Right lobe of liver (tissue), 6 donors: ENCODE results near the gene RBM10. TPM values are rescaled to one million over a fixed set of nuclear protein-coding genes. Genes with fewer than 3 reads are reported as not detected.

ENCODE experiments used
- ATAC-seq, 4 donors: fragments of 200-7000 bp; cut with Tn5 transposase; one replicate each; pipeline ENCODE4 v1.9.1; 2020; ENCODE audit warnings: mild to moderate bottlenecking in 4 of 4, moderate library complexity in 4 of 4
- DNase-seq, 3 donors: peaks; one replicate each; pipeline ENCODE4 v3.0.0-alpha.2; 2020
- H3K27ac ChIP-seq, 3 donors: fragments of 200-600 bp; one replicate each; pipeline ENCODE4 v1.8.0; 2022
- H3K27me3 ChIP-seq, 2 donors: fragments of 200-600 bp; one replicate each; pipeline ENCODE4 v1.8.0; 2022
- H3K36me3 ChIP-seq, 4 donors: fragments of 200-600 bp; sonication (generic) in 1 of 4; one replicate each; pipeline versions ENCODE4 v1.5.1 to v1.8.0; 2017 to 2022; ENCODE audit warnings: control low read depth in 1 of 4
- H3K4me1 ChIP-seq, 4 donors: fragments of 200-600 bp; sonication (generic) in 1 of 4; one replicate each; pipeline versions ENCODE4 v1.5.1 to v1.8.0; 2017 to 2022; ENCODE audit warnings: control low read depth in 1 of 4
- H3K4me3 ChIP-seq, 3 donors: fragments of 200-600 bp; one replicate each; pipeline ENCODE4 v1.8.0; 2022
- H3K9me3 ChIP-seq, 4 donors: fragments of 200-600 bp; sonication (generic) in 1 of 4; one replicate each; pipeline versions ENCODE4 v1.5.1 to v1.8.0; 2017 to 2022; ENCODE audit warnings: control low read depth in 1 of 4
- CTCF ChIP-seq, 4 donors: fragments of 200-600 bp in 3 of 4; fragments of 450-650 bp in 1 of 4; IDR thresholded peaks; one replicate each; pipeline versions ENCODE4 v1.5.1 to v1.8.0; 2016 to 2022; ENCODE audit warnings: antibody characterized with exemption in 4 of 4, mild to moderate bottlenecking in 2 of 4
- POLR2A ChIP-seq: fragments of 450-650 bp; IDR thresholded peaks from one replicate; pipeline ENCODE4 v1.6.1; 2017; ENCODE audit warnings: antibody characterized with exemption, mild to moderate bottlenecking
- WGBS: methylation state at CpG from one replicate; pipeline ENCODE4 v1.1.6; 2018; ENCODE audit warnings: low coverage, low lambda C conversion rate; ENCODE audit not compliant: insufficient coverage; ENCODE audit errors: missing lambda C conversion rate; 5-methylcytosine and 5-hydroxymethylcytosine counted together
- intact Hi-C, 2 donors: fragments of 100-400 bp; cut with DNase I; formaldehyde crosslinking; loops; one replicate each; pipeline versions ENCODE4 v1.11.2 to v1.14.1; 2022
- total RNA-seq, 6 experiments: library from RNA; depleted of rRNA in 2 of 6; stranded (reverse); fragments of >200 nt in 2 of 6; fragmentation: NEBNext Ultra II Directional in 3 of 6; extraction: Animal tissue kit (Norgen Biotek cat#: 25700) in 3 of 6; gene quantifications; one replicate each; pipeline versions ENCODE4 v1.1.0 to v1.2.4, GENCODE V29; 2016 to 2023
- donor health status: DM: no; HTN: yes; CAD: no.
- donor health status: DM: no; HTN: no; CAD: no.
- donor health status: DM: no; HTN: no; CAD: no.
- donor health status: DM: no; HTN: yes; CAD: no.
- donor health status: DM: no; HTN: yes; CAD: no.

RBM10 gene
- total RNA-seq, 6 experiments from 2014 or later = 12.5 to 20.8 (median 15.2) TPM

GRCh38 chrX:47176101-47176740 is 31.2 kb downstream of the RBM10 start:
- peak in 1 of 3 donors; percentile 25 for DNase-seq
- peaks cover 0 to 43% (median 3%) of the 10 kb centered on the region in 4 donors for H3K36me3 ChIP-seq
- TF ChIP-seq CTCF (IDR thresholded peaks at IDR 0.05) = no peak
- TF ChIP-seq POLR2A = no peak
- ATAC-seq = no peak
- H3K4me1 ChIP-seq = no peaks in the 10 kb centered on the region
- 86% methylated on average over 9 of the region's 23 CpGs for WGBS
- no peaks in the 10 kb centered on the region for H3K9me3 ChIP-seq
- intact Hi-C loops = no loop called here
- H3K27me3 ChIP-seq = no peaks in the 10 kb centered on the region
- no peak overlapping the region for H3K4me3 ChIP-seq
- H3K27ac ChIP-seq = no peak overlapping the region

GRCh38 chrX:47177079-47177478 is 32.1 kb downstream of the RBM10 start:
- ATAC-seq (no peak), DNase-seq (peak in 1 of 3 donors; percentile 12)
- Histone ChIP-seq H3K9me3 (no peaks in the 10 kb centered on the region), H3K4me3 (no peak overlapping the region), H3K36me3 (peaks cover 0 to 50% (median 4%) of the 10 kb centered on the region in 4 donors), H3K27me3 (no peaks in the 10 kb centered on the region), H3K27ac (no peak overlapping the region), H3K4me1 (no peaks in the 10 kb centered on the region)
- intact Hi-C loops = no loop called here
- TF ChIP-seq POLR2A (no peak), CTCF (IDR thresholded peaks at IDR 0.05) (no peak)
- WGBS = 32% methylated on average over 2 of the region's 2 CpGs

DNA sequence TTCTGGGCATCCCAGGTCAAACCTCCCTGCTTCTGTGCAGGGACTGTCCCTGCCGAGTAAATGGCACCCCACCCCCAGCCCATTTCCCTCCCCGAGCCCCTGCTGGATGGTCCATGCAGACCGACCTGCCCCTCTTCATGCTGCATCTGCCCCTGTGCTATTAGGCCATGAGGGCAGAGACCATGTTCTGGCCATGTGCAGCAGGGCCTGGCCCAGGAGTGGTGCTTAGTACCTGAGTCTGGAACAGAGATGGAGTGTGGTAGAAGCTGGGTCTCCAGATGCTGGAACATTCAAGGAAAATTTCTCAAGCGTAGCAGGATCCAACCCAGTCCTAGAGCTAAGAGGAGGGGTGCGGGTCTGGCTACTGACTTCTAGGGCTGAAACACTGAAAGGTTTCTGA is 33.3 kb downstream of the RBM10 start:
- no peak for TF ChIP-seq CTCF (IDR thresholded peaks at IDR 0.05)
- TF ChIP-seq POLR2A = no peak
- ATAC-seq (no peak), DNase-seq (peak in 1 of 3 donors; percentile 28)
- Histone ChIP-seq H3K4me3 (no peak overlapping the region), H3K27ac (no peak overlapping the region), H3K9me3 (no peaks in the 10 kb centered on the region), H3K4me1 (no peaks in the 10 kb centered on the region), H3K36me3 (peaks cover 0 to 52% (median 4%) of the 10 kb centered on the region in 4 donors), H3K27me3 (no peaks in the 10 kb centered on the region)
- intact Hi-C loops = no loop called here
- WGBS = 64% methylated on average over 5 of the region's 5 CpGs

- no peak overlapping the region for H3K4me3 ChIP-seq
- no peak overlapping the region for H3K27ac ChIP-seq
- H3K27me3 ChIP-seq = no peaks in the 10 kb centered on the region
- DNase-seq (peak in 1 of 3 donors; percentile 50), ATAC-seq (peak in 2 of 4 donors; percentile 22 to 32)
- no peaks in the 10 kb centered on the region for H3K9me3 ChIP-seq
- intact Hi-C loops = no loop called here
- 71% methylated on average over 1 of the region's 14 CpGs for WGBS
- no peak for TF ChIP-seq POLR2A
- TF ChIP-seq CTCF (IDR thresholded peaks at IDR 0.05) = no peak
- peaks cover 0 to 51% (median 4%) of the 10 kb centered on the region in 4 donors for H3K36me3 ChIP-seq
- no peaks in the 10 kb centered on the region for H3K4me1 ChIP-seq
Observed at GRCh38 chrX:47179221-47179927, 34.4 kb downstream of the RBM10 start.
